Erythroblast (primary cell): ENCODE data around the gene KCTD10.

ENCODE experiments used
- DNase-seq, 2 experiments: peaks; one replicate each; lab custom pipeline; 2025; lab: John Stamatoyannopoulos, UW
- GATA1 ChIP-seq: IDR thresholded peaks from 2 replicates; pipeline ENCODE4 v1.6.1; 2011; ENCODE audit warnings: low read depth, mild to moderate bottlenecking, control low read depth, low read length, moderate library complexity
- POLR2A ChIP-seq: IDR thresholded peaks from 2 replicates; pipeline ENCODE4 v1.6.1; 2011; ENCODE audit warnings: mild to moderate bottlenecking, low read length

The KCTD10 gene

DNA sequence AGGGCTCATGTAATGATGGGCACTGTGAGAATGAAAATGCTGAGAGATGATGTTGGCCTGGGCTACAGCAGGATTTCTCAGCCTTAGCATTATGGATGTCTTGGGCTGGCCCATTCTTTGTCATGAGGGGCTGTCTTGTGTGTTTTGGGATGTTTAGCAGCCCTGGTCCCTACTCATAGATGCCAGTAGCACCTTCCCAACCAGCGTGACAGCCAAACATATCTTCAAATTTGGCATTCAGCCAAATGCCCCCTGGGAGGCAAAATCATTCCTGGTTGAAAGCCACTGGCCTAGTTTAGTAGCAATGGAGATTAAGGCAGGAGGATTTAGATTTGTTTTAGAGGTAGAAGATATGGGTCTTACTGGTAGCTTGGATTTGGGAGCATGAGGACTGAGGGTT is 27.0 kb upstream of the KCTD10 start:
- DNase-seq = no peak
- no peak for TF ChIP-seq GATA1
- no peak for TF ChIP-seq POLR2A

DNA sequence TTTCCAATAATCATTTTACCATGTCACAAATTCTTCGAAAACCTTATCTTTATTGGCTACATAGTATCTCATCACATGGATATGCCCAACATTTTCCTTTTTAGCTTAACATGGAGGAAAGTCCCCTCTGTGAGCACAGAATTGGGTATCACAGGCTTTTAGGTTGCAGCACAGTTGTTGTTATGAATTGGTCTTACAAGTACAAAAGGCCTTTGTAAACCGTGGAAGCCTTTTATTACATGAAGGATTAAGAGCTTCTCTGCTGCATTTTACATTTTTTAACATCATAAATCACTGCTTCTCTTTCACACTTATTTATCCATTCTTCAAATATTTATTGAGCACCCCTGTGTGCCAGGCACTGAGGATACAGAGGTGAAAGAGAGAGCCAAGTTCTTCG is 26.5 kb upstream of the KCTD10 start:
- no peak for TF ChIP-seq POLR2A
- TF ChIP-seq GATA1 = no peak
- DNase-seq = no peak

- TF ChIP-seq GATA1 (no peak), POLR2A (no peak)
- DNase-seq = no peak
These were observed 25.2 kb upstream of the KCTD10 start for GRCh38 chr12:109502332-109502731.

DNA sequence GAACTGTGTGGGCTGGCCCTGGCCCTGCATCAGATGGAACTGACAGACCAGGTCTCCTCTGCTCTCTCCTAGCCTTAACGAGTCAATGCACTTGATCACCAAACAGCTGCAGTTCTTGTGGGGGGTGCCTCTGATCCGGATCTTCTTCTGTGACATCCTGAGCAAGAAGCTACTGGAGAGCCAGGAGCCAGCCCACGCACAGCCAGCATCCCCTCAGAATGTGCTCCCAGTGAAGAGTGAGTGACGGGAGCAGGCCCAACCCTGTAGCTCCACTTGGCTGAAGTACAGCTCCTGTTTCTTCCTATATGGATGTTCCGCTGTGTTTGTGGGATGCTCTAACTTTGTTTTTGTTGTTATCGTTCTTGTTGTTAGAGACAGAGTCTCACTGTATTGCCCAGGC is 24.2 kb upstream of the KCTD10 start:
- TF ChIP-seq POLR2A (no peak), GATA1 (no peak)
- no peak for DNase-seq

GRCh38 chr12:109500406-109501185 is 23.5 kb upstream of the KCTD10 start:
- TF ChIP-seq POLR2A (no peak), GATA1 (no peak)
- DNase-seq = no peak

GRCh38 chr12:109497675-109498074 is 20.6 kb upstream of the KCTD10 start:
- TF ChIP-seq GATA1 (no peak), POLR2A (no peak)
- no peak for DNase-seq

GRCh38 chr12:109496306-109496705 is 19.2 kb upstream of the KCTD10 start:
- TF ChIP-seq GATA1 = no peak
- no peak for TF ChIP-seq POLR2A
- DNase-seq = no peak

GRCh38 chr12:109495012-109495411 is 17.9 kb upstream of the KCTD10 start:
- no peak for DNase-seq
- TF ChIP-seq POLR2A (no peak), GATA1 (no peak)

DNA sequence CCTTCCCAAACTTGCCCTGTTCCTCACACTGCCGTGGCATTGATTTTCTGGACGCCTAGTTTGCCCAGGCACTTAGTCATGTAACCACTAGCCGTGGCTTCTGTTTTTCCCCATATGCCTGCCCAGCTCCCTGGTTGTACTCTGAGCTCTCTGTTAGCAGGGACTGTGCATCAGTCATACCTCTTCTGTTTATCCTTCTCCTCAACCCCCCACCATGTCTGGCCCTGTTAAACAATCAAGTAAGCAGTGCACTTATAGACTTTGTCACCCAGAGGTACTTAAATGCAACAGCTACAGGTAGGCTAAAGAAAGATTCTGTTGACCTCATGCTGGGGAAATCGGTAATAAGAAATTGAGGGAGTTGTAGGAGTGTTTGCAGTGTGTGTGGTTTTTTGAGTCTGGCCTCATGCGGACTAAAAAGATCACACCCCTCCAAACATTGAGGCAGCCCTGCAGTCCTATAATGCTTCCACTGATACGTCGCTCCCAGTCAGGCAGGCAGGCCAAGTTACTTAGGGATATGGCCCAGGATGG is 17.3 kb upstream of the KCTD10 start:
- TF ChIP-seq POLR2A (no peak), GATA1 (no peak)
- DNase-seq = no peak

DNA sequence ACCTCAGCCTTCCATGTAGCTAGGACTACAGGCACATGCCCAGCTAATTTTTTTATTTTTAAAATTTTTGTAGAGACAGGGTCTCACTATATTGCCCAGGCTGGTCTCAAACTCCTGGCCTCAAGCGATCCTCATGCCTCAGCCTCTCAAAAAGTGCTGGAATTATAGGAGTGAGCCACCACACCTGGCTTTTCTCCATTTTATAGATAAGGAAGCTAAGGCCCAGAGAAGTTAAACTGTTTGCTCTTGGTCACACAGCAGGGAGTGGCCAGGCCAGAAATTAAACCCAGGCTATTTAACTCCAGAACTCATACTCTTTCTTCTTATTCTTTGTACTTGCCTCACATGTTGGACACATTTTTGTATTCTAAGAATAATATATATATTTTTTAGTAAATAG is 16.8 kb upstream of the KCTD10 start:
- no peak for DNase-seq
- TF ChIP-seq POLR2A (no peak), GATA1 (no peak)

GRCh38 chr12:109493090-109493489 is 16.0 kb upstream of the KCTD10 start:
- no peak for TF ChIP-seq POLR2A
- DNase-seq = no peak

- TF ChIP-seq GATA1 = no peak
- TF ChIP-seq POLR2A = no peak
- DNase-seq = no peak
These were observed 15.3 kb upstream of the KCTD10 start for GRCh38 chr12:109492371-109492770.

DNA sequence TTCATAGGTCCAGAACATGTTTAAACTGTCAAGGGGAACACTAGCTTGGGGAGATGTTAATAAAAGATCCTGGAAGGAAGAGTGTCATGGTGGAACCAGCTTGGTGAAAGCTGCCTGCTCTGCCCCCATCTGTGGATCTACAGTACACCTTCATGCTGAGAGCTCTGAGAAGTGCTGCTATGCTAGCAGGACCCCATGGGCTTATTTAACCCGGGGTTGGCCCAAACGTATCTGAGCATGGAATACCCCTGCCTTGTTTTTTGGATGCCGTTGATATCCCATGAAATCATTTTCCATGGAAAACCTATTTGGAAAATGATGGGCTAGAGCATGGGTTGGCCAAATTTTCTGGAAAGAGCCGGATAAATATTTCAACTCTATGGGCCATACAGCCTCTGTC is 14.6 kb upstream of the KCTD10 start:
- DNase-seq = no peak
- TF ChIP-seq POLR2A (no peak), GATA1 (no peak)

DNA sequence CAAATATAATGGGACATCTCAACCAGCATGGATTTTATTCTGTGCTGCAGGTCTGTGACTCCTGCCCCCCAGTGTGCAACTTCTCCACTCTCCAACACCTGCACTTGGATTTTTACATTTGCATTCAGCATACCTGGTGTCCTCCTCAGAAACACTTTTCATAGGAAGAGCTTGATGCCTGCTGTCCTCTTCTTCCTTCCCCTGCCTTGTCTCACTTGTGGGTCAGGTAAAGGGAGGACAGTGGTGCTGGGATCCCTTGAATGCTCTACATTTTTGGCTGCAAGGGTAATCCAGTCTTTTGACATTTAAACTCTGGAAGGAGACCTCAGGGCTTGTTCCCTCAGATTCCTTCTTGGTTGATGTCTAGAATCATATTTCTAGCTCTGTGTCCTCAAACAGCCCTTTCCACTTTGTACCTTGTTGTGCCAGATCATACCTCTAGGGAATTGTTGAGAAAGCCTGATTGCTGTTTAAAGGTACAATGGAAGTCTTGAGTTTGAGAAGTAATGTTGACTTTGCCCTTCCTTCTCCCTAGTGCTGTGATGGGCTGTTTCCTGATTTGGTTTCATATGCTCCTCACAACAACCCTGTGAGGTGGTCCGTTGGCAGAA is 13.0 kb upstream of the KCTD10 start:
- TF ChIP-seq POLR2A (no peak), GATA1 (no peak)
- no peak for DNase-seq
